Fibroblast of lung (primary cell): Measurements from ENCODE around the gene RAPGEF6. TPM values are rescaled to one million over a fixed set of nuclear protein-coding genes. Genes with fewer than 3 reads are reported as not detected.

Source experiments
- DNase-seq, 2 donors: peaks; one replicate each; pipeline versions ENCODE4 v3.0.0 to v3.0.0-alpha.2; 2010; ENCODE audit warnings: low read depth in 2 of 2
- H2AFZ ChIP-seq: 2 replicates; pipeline ENCODE4 v1.5.1; 2012; ENCODE audit warnings: low read length, control low read depth, inconsistent platforms
- H3K27ac ChIP-seq: 2 replicates; pipeline ENCODE4 v1.5.1; 2011; ENCODE audit warnings: low read length, control low read depth; ENCODE audit not compliant: insufficient read depth
- H3K27me3 ChIP-seq: 2 replicates; pipeline ENCODE4 v1.5.1; 2011; ENCODE audit warnings: mild to moderate bottlenecking, low read length; ENCODE audit not compliant: control insufficient read depth, insufficient read depth
- H3K36me3 ChIP-seq: 2 replicates; pipeline ENCODE4 v1.5.1; 2011; ENCODE audit warnings: low read length; ENCODE audit not compliant: control insufficient read depth, insufficient read depth
- H3K4me1 ChIP-seq: 2 replicates; pipeline ENCODE4 v1.5.1; 2011; ENCODE audit warnings: low read length; ENCODE audit not compliant: control insufficient read depth, insufficient read depth; ENCODE audit errors: extremely low read depth
- H3K4me2 ChIP-seq: 2 replicates; pipeline ENCODE4 v1.5.1; 2011; ENCODE audit warnings: low read length, control low read depth; ENCODE audit not compliant: insufficient read depth; ENCODE audit errors: extremely low read depth
- H3K4me3 ChIP-seq, 4 experiments: fragments of 200-600 bp in 1 of 4; sonication (generic) in 1 of 4; replicated peaks in 1 of 4; 2 replicates each; pipeline ENCODE4 v1.5.1; 2011 to 2016; ENCODE audit warnings: low read length in 4 of 4, low read depth in 3 of 4, mild to moderate bottlenecking in 3 of 4, control low read depth in 2 of 4, inconsistent platforms in 1 of 4, mixed read lengths in 1 of 4; ENCODE audit not compliant: insufficient read depth in 1 of 4; ENCODE audit errors: control extremely low read depth in 1 of 4
- H3K79me2 ChIP-seq: 2 replicates; pipeline ENCODE4 v1.5.1; 2012; ENCODE audit warnings: mild to moderate bottlenecking, low read length, inconsistent platforms; ENCODE audit not compliant: control insufficient read depth, insufficient read depth
- H3K9ac ChIP-seq: 2 replicates; pipeline ENCODE4 v1.5.1; 2011; ENCODE audit warnings: mild to moderate bottlenecking, low read length, control low read depth; ENCODE audit not compliant: insufficient read depth
- H3K9me3 ChIP-seq: 2 replicates; pipeline ENCODE4 v1.5.1; 2012; ENCODE audit warnings: low read depth, low read length; ENCODE audit not compliant: control insufficient read depth, insufficient read depth
- H4K20me1 ChIP-seq: 2 replicates; pipeline ENCODE4 v1.5.1; 2011; ENCODE audit warnings: low read length; ENCODE audit not compliant: control insufficient read depth, insufficient read depth; ENCODE audit errors: extremely low read depth
- CTCF ChIP-seq, 2 donors: IDR thresholded peaks in 1 of 2; conservative IDR thresholded peaks in 1 of 2; 1 replicate in 1 of 2; 2 replicates in 1 of 2; pipeline ENCODE4 v1.5.1; 2011 to 2012; ENCODE audit warnings: low read length in 2 of 2, control low read depth in 1 of 2, inconsistent platforms in 1 of 2, low read depth in 1 of 2, mild to moderate bottlenecking in 1 of 2
- EZH2 ChIP-seq: IDR thresholded peaks from 2 replicates; pipeline ENCODE4 v1.5.1; 2012; ENCODE audit warnings: low read length, control low read depth, mild to moderate bottlenecking; ENCODE audit errors: missing control alignments
- polyA plus RNA-seq, 2 donors: library from polyadenylated mRNA; depleted of rRNA in 1 of 2; stranded (reverse) in 1 of 2; unstranded in 1 of 2; fragments of >200 nt; gene quantifications; 2 replicates each; pipeline ENCODE4 v1.2.1, GENCODE V29; 2011 to 2012; ENCODE audit warnings: missing spikeins in 1 of 2
- total RNA-seq: library from RNA; depleted of rRNA; stranded (reverse); fragments of >200 nt; gene quantifications from 2 replicates; pipeline ENCODE4 v1.2.1, GENCODE V29; 2014

RAPGEF6 gene
- total and polyA plus RNA-seq, 2 donors (not counting 1 experiment from before 2014, with no cell fraction given): 10.2 to 35.7 TPM

GRCh38 chr5:131431794-131432193, 203.2 kb downstream of the RAPGEF6 start:
- no peaks in the 10 kb centered on the region for H3K27me3 ChIP-seq
- TF ChIP-seq EZH2: no peak
- TF ChIP-seq CTCF (conservative IDR thresholded peaks at IDR 0.05 in 1 of 2, IDR thresholded peaks at IDR 0.05 in 1 of 2; ENCODE audit: low read depth in 1 of 2, low read length in 2 of 2): no peak

GRCh38 chr5:131430794-131431193, 204.2 kb downstream of the RAPGEF6 start:
- Histone ChIP-seq H3K9ac (no peak overlapping the region), H3K9me3 (no peaks in the 10 kb centered on the region), H2AFZ (no peak overlapping the region), H3K27ac (no peak overlapping the region), H3K4me1 (peaks cover 4% of the 10 kb centered on the region), H3K4me2 (no peak overlapping the region), H3K4me3 (no peak overlapping the region), H3K27me3 (no peaks in the 10 kb centered on the region), H3K36me3 (peaks cover 1% of the 10 kb centered on the region), H3K79me2 (no peaks in the 10 kb centered on the region), H4K20me1 (no peaks in the 10 kb centered on the region)
- DNase-seq: peak; percentile 15 to 51
- TF ChIP-seq CTCF (conservative IDR thresholded peaks at IDR 0.05 in 1 of 2, IDR thresholded peaks at IDR 0.05 in 1 of 2; ENCODE audit: low read depth in 1 of 2, low read length in 2 of 2) (no peak), EZH2 (no peak)

More at GRCh38 chr5:131431794-131432193, 203.2 kb downstream of the RAPGEF6 start:
- DNase-seq: no peak
- Histone ChIP-seq H4K20me1 (no peaks in the 10 kb centered on the region), H3K4me1 (peaks cover 4% of the 10 kb centered on the region), H2AFZ (no peak overlapping the region), H3K4me3 (no peak overlapping the region), H3K79me2 (no peaks in the 10 kb centered on the region), H3K4me2 (no peak overlapping the region), H3K36me3 (peaks cover 1% of the 10 kb centered on the region), H3K9ac (no peak overlapping the region), H3K27ac (no peak overlapping the region), H3K9me3 (no peaks in the 10 kb centered on the region)

- H4K20me1 ChIP-seq: no peaks in the 10 kb centered on the region
- H2AFZ ChIP-seq: no peak overlapping the region
- peaks cover 4% of the 10 kb centered on the region for H3K4me1 ChIP-seq
- H3K9me3 ChIP-seq: no peaks in the 10 kb centered on the region
- no peak for DNase-seq
- no peaks in the 10 kb centered on the region for H3K27me3 ChIP-seq
- H3K4me2 ChIP-seq: no peak overlapping the region
- no peaks in the 10 kb centered on the region for H3K79me2 ChIP-seq
- no peak overlapping the region for H3K9ac ChIP-seq
- TF ChIP-seq EZH2 (no peak), CTCF (conservative IDR thresholded peaks at IDR 0.05 in 1 of 2, IDR thresholded peaks at IDR 0.05 in 1 of 2; ENCODE audit: low read depth in 1 of 2, low read length in 2 of 2) (no peak)
- no peak overlapping the region for H3K27ac ChIP-seq
- peaks cover 1% of the 10 kb centered on the region for H3K36me3 ChIP-seq
- H3K4me3 ChIP-seq: no peak overlapping the region
These were observed 209.0 kb downstream of the RAPGEF6 start for GRCh38 chr5:131426011-131426410.
